MM.1S (cell line): ENCODE measurements around the gene YTHDF1.

Experiments used
- DNase-seq: peaks from one replicate; pipeline ENCODE4 v3.0.0-alpha.2; 2015
- H2AFZ ChIP-seq: fragments of 300-600 bp; sonication (generic); 2 replicates; pipeline ENCODE4 v1.6.0; 2016; ENCODE audit warnings: antibody characterized with exemption, low read length
- H3F3A ChIP-seq: fragments of 300-600 bp; sonication (generic); 2 replicates; pipeline ENCODE4 v1.6.1; 2016; ENCODE audit warnings: mild to moderate bottlenecking, antibody characterized with exemption, low read length, moderate library complexity, mixed read lengths; ENCODE audit not compliant: insufficient read depth
- H3K27ac ChIP-seq: fragments of 300-600 bp; sonication (generic); 2 replicates; pipeline ENCODE4 v1.5.1; 2016; ENCODE audit warnings: mild to moderate bottlenecking, low read length
- H3K27me3 ChIP-seq: fragments of 300-600 bp; sonication (generic); replicated peaks from 2 replicates; pipeline ENCODE4 v1.6.0; 2016; ENCODE audit warnings: low read length; ENCODE audit not compliant: insufficient read depth
- H3K36me3 ChIP-seq: fragments of 300-600 bp; sonication (generic); replicated peaks from 2 replicates; pipeline ENCODE4 v1.6.1; 2016; ENCODE audit warnings: mild to moderate bottlenecking, low read length, mixed read lengths; ENCODE audit not compliant: insufficient read depth
- H3K4me1 ChIP-seq: fragments of 300-600 bp; sonication (generic); 2 replicates; pipeline ENCODE4 v1.6.1; 2016; ENCODE audit warnings: low read length, mixed read lengths
- H3K4me2 ChIP-seq: fragments of 300-600 bp; sonication (generic); 2 replicates; pipeline ENCODE4 v1.6.0; 2016; ENCODE audit warnings: low read depth, low read length
- H3K4me3 ChIP-seq: fragments of 300-600 bp; sonication (generic); 2 replicates; pipeline ENCODE4 v1.5.1; 2016; ENCODE audit warnings: low read length, mixed read lengths
- H3K79me2 ChIP-seq: fragments of 300-600 bp; sonication (generic); 2 replicates; pipeline ENCODE4 v1.6.1; 2016; ENCODE audit warnings: mixed run types, low read length, mixed read lengths
- H3K9ac ChIP-seq: fragments of 300-600 bp; sonication (generic); 2 replicates; pipeline ENCODE4 v1.6.1; 2016; ENCODE audit warnings: low read length, mixed read lengths
- H3K9me2 ChIP-seq: fragments of 300-600 bp; sonication (generic); replicated peaks from 2 replicates; pipeline ENCODE4 v1.6.1; 2016; ENCODE audit warnings: mild to moderate bottlenecking, low read length, mixed read lengths; ENCODE audit not compliant: insufficient read depth
- H3K9me3 ChIP-seq: fragments of 300-600 bp; sonication (generic); replicated peaks from 2 replicates; pipeline ENCODE4 v1.6.1; 2016; ENCODE audit warnings: mild to moderate bottlenecking, low read length, mixed read lengths; ENCODE audit not compliant: insufficient read depth
- H4K20me1 ChIP-seq: fragments of 300-600 bp; sonication (generic); 2 replicates; pipeline ENCODE4 v1.6.1; 2016; ENCODE audit warnings: mild to moderate bottlenecking, low read length, moderate library complexity, mixed read lengths; ENCODE audit not compliant: insufficient read depth
- EZH2 ChIP-seq: fragments of 300-600 bp; sonication (generic); optimal IDR thresholded peaks from 2 replicates; pipeline ENCODE3; 2017; ENCODE audit warnings: low read depth, mild to moderate bottlenecking, antibody characterized with exemption, low read length, mixed read lengths
- EZH2phosphoT487 ChIP-seq: fragments of 300-600 bp; sonication (generic); IDR thresholded peaks from 2 replicates; pipeline ENCODE4 v1.6.1; 2018; ENCODE audit warnings: antibody characterized with exemption, low read length
- TF ChIP-seq, protein P1 (sequence below): fragments of 300-600 bp; sonication (generic); IDR thresholded peaks from 2 replicates; pipeline ENCODE4 v1.5.1; 2016; ENCODE audit warnings: antibody characterized with exemption, low read length, mixed read lengths

The YTHDF1 gene

DNA sequence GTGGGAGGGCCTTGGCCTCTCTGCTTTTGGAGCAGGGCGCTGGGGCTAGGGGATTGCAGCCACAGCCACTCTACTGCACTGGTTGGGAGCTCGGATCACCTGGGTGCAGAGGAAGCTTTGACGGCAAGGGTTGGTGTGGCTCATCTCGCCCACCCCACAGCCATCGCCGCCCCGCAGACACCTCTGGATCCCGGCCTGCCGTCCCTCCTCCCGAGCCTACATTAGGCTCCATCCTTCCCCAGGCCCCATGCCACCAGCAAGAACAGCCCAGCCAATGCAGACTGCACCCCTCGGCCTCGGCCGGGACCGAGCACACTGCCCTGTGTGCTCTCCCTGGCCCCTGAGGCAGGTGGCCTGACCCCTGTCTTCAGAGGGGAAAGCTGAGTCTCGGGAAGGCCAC is 44.6 kb upstream of the YTHDF1 start:
- no peaks in the 10 kb centered on the region for H4K20me1 ChIP-seq
- peaks cover 99% of the 10 kb centered on the region for H3K27me3 ChIP-seq
- no peak overlapping the region for H3K4me2 ChIP-seq

DNA sequence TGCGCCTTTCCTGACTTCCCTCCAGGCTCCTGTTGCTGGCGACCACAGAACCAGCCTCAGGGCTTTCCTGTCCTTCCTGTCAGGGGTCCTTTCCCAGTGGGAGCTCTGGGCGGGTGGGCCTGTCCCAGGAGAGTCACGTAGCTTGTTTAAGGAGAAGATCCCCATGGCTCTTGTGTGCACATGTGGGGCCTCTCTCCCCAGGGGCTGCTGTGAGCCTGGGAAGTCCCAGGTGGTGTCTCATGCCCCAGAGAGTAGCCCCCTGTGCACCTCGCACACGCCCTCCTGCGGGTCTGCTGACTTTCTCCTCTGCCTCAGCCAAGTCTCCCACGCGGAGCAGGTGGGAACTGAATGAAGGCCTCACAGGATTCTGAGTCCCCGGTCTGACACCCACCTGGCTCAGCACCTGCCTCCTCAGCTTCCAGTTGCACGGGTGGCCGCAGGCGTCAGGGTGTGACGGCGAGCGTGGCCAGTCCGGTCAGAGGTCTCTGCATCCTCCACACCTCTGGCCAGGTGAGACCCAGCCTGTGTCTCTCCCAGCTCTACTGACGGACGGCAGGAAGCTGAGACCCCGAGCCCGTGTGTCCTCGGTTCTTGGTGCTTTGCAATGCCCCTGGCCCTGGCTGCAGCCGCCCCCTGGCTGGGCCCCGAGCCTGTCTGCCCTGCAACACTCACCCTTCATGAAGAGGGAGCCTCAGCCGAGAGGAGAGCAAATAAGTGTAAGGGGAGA is 44.0 kb upstream of the YTHDF1 start:
- Histone ChIP-seq H3K9ac (no peak overlapping the region), H3K4me1 (no peaks in the 10 kb centered on the region), H3K79me2 (no peaks in the 10 kb centered on the region), H3K4me2 (no peak overlapping the region), H3F3A (no peaks in the 10 kb centered on the region), H3K27me3 (peaks cover 99% of the 10 kb centered on the region), H3K9me2 (no peaks in the 10 kb centered on the region), H4K20me1 (no peaks in the 10 kb centered on the region), H2AFZ (no peak overlapping the region), H3K9me3 (no peaks in the 10 kb centered on the region), H3K4me3 (no peak overlapping the region), H3K36me3 (no peaks in the 10 kb centered on the region), H3K27ac (no peak overlapping the region)
- no peak for DNase-seq
- TF ChIP-seq, protein P1, sequence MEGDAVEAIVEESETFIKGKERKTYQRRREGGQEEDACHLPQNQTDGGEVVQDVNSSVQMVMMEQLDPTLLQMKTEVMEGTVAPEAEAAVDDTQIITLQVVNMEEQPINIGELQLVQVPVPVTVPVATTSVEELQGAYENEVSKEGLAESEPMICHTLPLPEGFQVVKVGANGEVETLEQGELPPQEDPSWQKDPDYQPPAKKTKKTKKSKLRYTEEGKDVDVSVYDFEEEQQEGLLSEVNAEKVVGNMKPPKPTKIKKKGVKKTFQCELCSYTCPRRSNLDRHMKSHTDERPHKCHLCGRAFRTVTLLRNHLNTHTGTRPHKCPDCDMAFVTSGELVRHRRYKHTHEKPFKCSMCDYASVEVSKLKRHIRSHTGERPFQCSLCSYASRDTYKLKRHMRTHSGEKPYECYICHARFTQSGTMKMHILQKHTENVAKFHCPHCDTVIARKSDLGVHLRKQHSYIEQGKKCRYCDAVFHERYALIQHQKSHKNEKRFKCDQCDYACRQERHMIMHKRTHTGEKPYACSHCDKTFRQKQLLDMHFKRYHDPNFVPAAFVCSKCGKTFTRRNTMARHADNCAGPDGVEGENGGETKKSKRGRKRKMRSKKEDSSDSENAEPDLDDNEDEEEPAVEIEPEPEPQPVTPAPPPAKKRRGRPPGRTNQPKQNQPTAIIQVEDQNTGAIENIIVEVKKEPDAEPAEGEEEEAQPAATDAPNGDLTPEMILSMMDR: no peak
- TF ChIP-seq EZH2phosphoT487: no peak
- no peak for TF ChIP-seq EZH2

More for the DNA sequence above, 44.6 kb upstream of the YTHDF1 start:
- no peak for TF ChIP-seq EZH2
- no peak for TF ChIP-seq EZH2phosphoT487
- TF ChIP-seq, protein P1: no peak
- Histone ChIP-seq H3K9me3 (no peaks in the 10 kb centered on the region), H3K9ac (no peak overlapping the region), H3K4me3 (no peak overlapping the region), H3K36me3 (no peaks in the 10 kb centered on the region), H2AFZ (no peak overlapping the region), H3F3A (no peaks in the 10 kb centered on the region), H3K4me1 (no peaks in the 10 kb centered on the region), H3K27ac (no peak overlapping the region), H3K9me2 (no peaks in the 10 kb centered on the region), H3K79me2 (no peaks in the 10 kb centered on the region)
- no peak for DNase-seq

DNA sequence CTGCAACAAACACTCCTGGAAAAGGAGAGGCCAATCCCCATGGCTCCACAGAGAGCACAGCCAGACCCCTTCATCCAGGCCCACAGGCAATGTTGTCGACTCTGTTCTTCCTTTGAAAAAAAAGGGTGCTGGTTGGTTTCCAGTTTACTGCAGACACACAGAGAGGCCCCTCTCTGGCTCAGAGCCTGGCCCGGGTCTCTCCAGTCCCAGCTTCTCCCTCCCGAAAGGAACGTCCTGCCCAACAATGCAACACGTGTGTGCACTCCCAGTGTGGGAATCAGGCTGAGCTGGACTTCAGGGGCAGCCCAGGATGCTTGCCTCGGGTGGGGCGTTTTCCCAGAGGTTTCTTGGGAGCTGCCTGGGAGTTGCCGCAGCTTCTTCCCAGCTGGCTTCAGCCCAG is 42.9 kb upstream of the YTHDF1 start:
- no peak overlapping the region for H2AFZ ChIP-seq
- TF ChIP-seq EZH2phosphoT487 (no peak), EZH2 (no peak)
- TF ChIP-seq, protein P1: no peak
- no peaks in the 10 kb centered on the region for H3K36me3 ChIP-seq
- no peaks in the 10 kb centered on the region for H3K9me2 ChIP-seq
- no peak overlapping the region for H3K4me3 ChIP-seq
- no peaks in the 10 kb centered on the region for H3K9me3 ChIP-seq
- no peaks in the 10 kb centered on the region for H4K20me1 ChIP-seq
- no peak overlapping the region for H3K4me2 ChIP-seq
- no peaks in the 10 kb centered on the region for H3K79me2 ChIP-seq
- no peaks in the 10 kb centered on the region for H3K4me1 ChIP-seq
- H3K27ac ChIP-seq: no peak overlapping the region
- H3F3A ChIP-seq: no peaks in the 10 kb centered on the region
- no peak overlapping the region for H3K9ac ChIP-seq
- no peak for DNase-seq
- peaks cover 93% of the 10 kb centered on the region for H3K27me3 ChIP-seq
